CD4-positive, alpha-beta memory T cell (primary cell): Measurements from ENCODE around the gene C1QTNF3. TPM values are rescaled to one million over a fixed set of nuclear protein-coding genes. Genes with fewer than 3 reads are reported as not detected.
"Not testable (repeated sequence)": the region's sequence is repeated elsewhere in the genome, so short reads cannot be mapped to it uniquely, and the experiment has no call there.

Experiments
- CTCF ChIA-PET: fragments of 350-600 bp; sonication (Branson Sonifier 250); formaldehyde crosslinking; loops from one replicate; lab custom pipeline; 2021; ENCODE audit warnings: inconsistent platforms; ENCODE audit not compliant: partially characterized antibody; lab: Charles Lee
- POLR2A ChIA-PET: fragments of 350-600 bp; sonication (Branson Sonifier 250); formaldehyde crosslinking; loops from one replicate; lab custom pipeline; 2021; ENCODE audit not compliant: partially characterized antibody; lab: Charles Lee
- DNase-seq, 5 donors: peaks; one replicate each; pipeline versions ENCODE4 v3.0.0 to v3.0.0-alpha.2; 2020 to 2022; ENCODE audit warnings: mixed read lengths in 1 of 5
- H3K27ac ChIP-seq: one replicate; pipeline ENCODE4 v1.7.0; 2013; ENCODE audit warnings: low read depth, low read length
- H3K27me3 ChIP-seq: 2 replicates; pipeline ENCODE4 v1.7.0; 2013; ENCODE audit warnings: mild to moderate bottlenecking, low read length, moderate library complexity; ENCODE audit not compliant: insufficient read depth
- H3K36me3 ChIP-seq: 2 replicates; pipeline ENCODE4 v1.7.0; 2013; ENCODE audit warnings: mild to moderate bottlenecking, low read length, moderate library complexity; ENCODE audit not compliant: insufficient read depth
- H3K4me1 ChIP-seq: 2 replicates; pipeline ENCODE4 v1.7.0; 2013; ENCODE audit warnings: mild to moderate bottlenecking, low read length, moderate library complexity; ENCODE audit not compliant: insufficient read depth
- H3K4me3 ChIP-seq, 2 donors: one replicate each; pipeline ENCODE4 v1.7.0; 2013; ENCODE audit warnings: low read length in 2 of 2, mild to moderate bottlenecking in 1 of 2
- H3K9me3 ChIP-seq, 2 donors: one replicate each; pipeline ENCODE4 v1.7.0; 2013; ENCODE audit warnings: low read length in 2 of 2, control low read depth in 1 of 2; ENCODE audit not compliant: control insufficient read depth in 1 of 2
- H3K27ac Mint-ChIP-seq, 7 donors: one replicate each; pipeline ENCODE4 v1.8.0; 2020 to 2021; ENCODE audit warnings: mixed read lengths in 7 of 7, mild to moderate bottlenecking in 6 of 7, inconsistent platforms in 3 of 7, moderate library complexity in 3 of 7
- H3K27me3 Mint-ChIP-seq, 2 donors: one replicate each; pipeline ENCODE4 v1.8.0; 2020 to 2021; ENCODE audit warnings: mixed read lengths in 2 of 2
- H3K36me3 Mint-ChIP-seq, 2 donors: one replicate each; pipeline ENCODE4 v1.8.0; 2020 to 2021; ENCODE audit warnings: mixed read lengths in 2 of 2, inconsistent platforms in 1 of 2, mild to moderate bottlenecking in 1 of 2
- H3K4me1 Mint-ChIP-seq, 4 donors: one replicate each; pipeline ENCODE4 v1.8.0; 2020 to 2021; ENCODE audit warnings: mixed read lengths in 4 of 4, mild to moderate bottlenecking in 1 of 4
- H3K4me3 Mint-ChIP-seq, 8 donors: one replicate each; pipeline ENCODE4 v1.8.0; 2020 to 2021; ENCODE audit warnings: mixed read lengths in 8 of 8, mild to moderate bottlenecking in 7 of 8, moderate library complexity in 6 of 8, inconsistent platforms in 3 of 8
- H3K9me3 Mint-ChIP-seq, 8 donors: one replicate each; pipeline ENCODE4 v1.8.0; 2020 to 2021; ENCODE audit warnings: mixed read lengths in 8 of 8, mild to moderate bottlenecking in 5 of 8, inconsistent platforms in 3 of 8, moderate library complexity in 1 of 8
- intact Hi-C: fragments of 100-400 bp; cut with micrococcal nuclease; formaldehyde crosslinking; loops from one replicate; pipeline ENCODE4 v1.15.1; 2023
- polyA plus RNA-seq, 2 donors: library from polyadenylated mRNA; unstranded; fragments of 300-500 nt; fragmentation: Illumina TruSeq; gene quantifications; one replicate each; pipeline ENCODE4 v1.2.3, GENCODE V29; 2021
- total RNA-seq, 2 experiments: library from RNA; stranded (reverse); gene quantifications; one replicate each; pipeline ENCODE4 v1.2.3, GENCODE V29; 2021

C1QTNF3 gene
- total and polyA plus RNA-seq, 4 experiments from 2014 or later = 0.53 to 7.2 (median 7.0) TPM; not detected in 1

DNA sequence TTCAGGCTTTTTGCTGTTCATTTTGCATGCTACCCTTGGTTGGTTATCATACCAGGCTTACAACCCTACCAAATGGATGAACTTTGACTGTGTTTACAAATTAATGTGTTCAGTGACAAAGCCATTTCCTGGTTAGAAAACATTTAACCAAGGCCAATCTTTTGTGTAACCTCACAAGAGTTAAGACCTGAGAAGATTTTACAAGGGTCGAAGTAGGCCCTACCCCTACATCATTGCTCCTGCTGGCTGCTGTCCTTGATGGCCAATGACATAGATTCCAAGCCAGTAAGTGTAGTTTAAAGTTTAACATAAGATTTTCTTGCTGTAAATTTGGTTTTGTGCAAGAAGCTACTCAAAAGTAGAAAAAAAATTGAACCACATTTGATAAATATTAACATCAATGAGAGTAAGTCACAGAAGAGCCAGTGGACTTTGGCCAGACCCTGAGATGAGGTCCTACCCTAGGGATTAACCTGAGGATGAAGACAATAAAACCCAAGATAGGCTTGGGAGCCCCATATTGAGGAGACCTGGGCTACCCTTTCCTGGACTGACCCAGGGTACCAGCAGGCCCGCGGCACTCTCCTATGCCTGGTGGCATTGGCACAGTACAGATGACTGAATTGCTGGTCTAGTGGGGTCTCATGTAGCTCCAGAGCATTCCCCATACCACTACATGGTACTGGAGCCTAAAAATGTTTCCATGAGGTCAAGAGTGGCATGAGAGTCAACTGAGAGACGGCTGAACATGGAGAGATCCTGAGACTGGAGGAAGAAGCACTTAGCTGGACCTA lies 8.3 kb downstream of the C1QTNF3 start:
- intact Hi-C loops = no loop called here
- Mint-ChIP-seq H3K9me3 (no peaks in the 10 kb centered on the region), H3K4me3 (peak overlapping the region in 1 of 8 donors; percentile 32), H3K27me3 (no peaks in the 10 kb centered on the region), H3K4me1 (peaks cover 0 to 4% (median 0%) of the 10 kb centered on the region in 4 donors), H3K27ac (no peak overlapping the region), H3K36me3 (peaks cover 36 to 39% of the 10 kb centered on the region in 2 donors)
- Histone ChIP-seq H3K9me3 (no peaks in the 10 kb centered on the region), H3K27me3 (no peaks in the 10 kb centered on the region), H3K27ac (no peak overlapping the region), H3K4me1 (no peaks in the 10 kb centered on the region), H3K4me3 (no peak overlapping the region), H3K36me3 (no peaks in the 10 kb centered on the region)
- DNase-seq = no peak
- CTCF ChIA-PET = interaction anchor here (1.0 kb wide), 1 partner anchor 37 kb away, joined by 3 read pairs; no protein-coding TSS in a partner anchor
- POLR2A ChIA-PET = no interaction called here

DNA sequence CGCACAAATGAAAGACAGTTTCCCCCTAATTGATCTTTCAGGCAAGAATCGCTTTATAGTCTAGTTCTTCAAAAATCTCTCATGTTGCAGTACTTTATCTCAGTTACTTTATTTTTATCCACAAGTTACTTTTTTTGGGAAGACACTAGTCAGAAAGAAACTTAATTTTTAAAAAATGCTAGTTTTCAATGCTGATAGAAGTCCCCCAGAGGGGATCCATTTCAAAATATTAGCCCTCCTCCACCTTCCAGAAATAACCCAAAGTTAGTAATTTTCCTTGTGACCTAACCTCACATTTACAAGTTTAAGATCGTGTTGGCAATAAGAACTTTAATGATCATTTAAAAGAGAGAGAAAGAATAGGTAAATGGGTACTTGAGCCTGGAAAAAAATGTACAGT lies 11.0 kb downstream of the C1QTNF3 start:
- no peak overlapping the region for H3K27ac Mint-ChIP-seq
- H3K27me3 Mint-ChIP-seq = no peaks in the 10 kb centered on the region
- H3K9me3 ChIP-seq = no peaks in the 10 kb centered on the region
- H3K36me3 Mint-ChIP-seq = peaks cover 28 to 34% of the 10 kb centered on the region in 2 donors
- H3K27ac ChIP-seq = no peak overlapping the region
- no peak overlapping the region for H3K4me3 Mint-ChIP-seq
- no peaks in the 10 kb centered on the region for H3K9me3 Mint-ChIP-seq
- ChIA-PET POLR2A (no interaction called here), CTCF (interaction anchor here (1.4 kb wide), 1 partner anchor 10 kb away, joined by 3 read pairs; no protein-coding TSS in a partner anchor)
- H3K4me1 Mint-ChIP-seq = peaks cover 0 to 4% (median 0%) of the 10 kb centered on the region in 4 donors
- DNase-seq = no peak
- no peak overlapping the region for H3K4me3 ChIP-seq
- H3K36me3 ChIP-seq = no peaks in the 10 kb centered on the region
- intact Hi-C loops = no loop called here
- H3K27me3 ChIP-seq = no peaks in the 10 kb centered on the region
- H3K4me1 ChIP-seq = no peaks in the 10 kb centered on the region

GRCh38 chr5:34031117-34031516 lies 11.9 kb downstream of the C1QTNF3 start:
- no peaks in the 10 kb centered on the region for H3K9me3 ChIP-seq
- Mint-ChIP-seq H3K9me3 (no peaks in the 10 kb centered on the region), H3K4me3 (no peak overlapping the region), H3K4me1 (peaks cover 0 to 4% (median 0%) of the 10 kb centered on the region in 4 donors), H3K27me3 (no peaks in the 10 kb centered on the region), H3K27ac (no peak overlapping the region), H3K36me3 (peaks cover 29 to 33% of the 10 kb centered on the region in 2 donors)
- DNase-seq = no peak
- CTCF ChIA-PET = interaction anchor here (1.4 kb wide), 1 partner anchor 9 kb away, joined by 3 read pairs; no protein-coding TSS in a partner anchor
- no peaks in the 10 kb centered on the region for H3K4me1 ChIP-seq
- no peak overlapping the region for H3K27ac ChIP-seq
- no peaks in the 10 kb centered on the region for H3K27me3 ChIP-seq
- POLR2A ChIA-PET = no interaction called here
- H3K36me3 ChIP-seq = no peaks in the 10 kb centered on the region
- no peak overlapping the region for H3K4me3 ChIP-seq
- intact Hi-C loops = no loop called here

- CTCF ChIA-PET, H3K27ac ChIP-seq, H3K36me3 ChIP-seq, H3K4me1 Mint-ChIP-seq, H3K4me3 ChIP-seq, POLR2A ChIA-PET, H3K27me3 Mint-ChIP-seq, H3K4me3 Mint-ChIP-seq, H3K9me3 Mint-ChIP-seq, H3K4me1 ChIP-seq, H3K27me3 ChIP-seq, intact Hi-C loops, H3K9me3 ChIP-seq, H3K27ac Mint-ChIP-seq, DNase-seq: not testable (repeated sequence)
- H3K36me3 Mint-ChIP-seq = peaks cover 34% of the 10 kb centered on the region in 2 donors
Measured at GRCh38 chr5:34030585-34030984, 12.4 kb downstream of the C1QTNF3 start.

DNA sequence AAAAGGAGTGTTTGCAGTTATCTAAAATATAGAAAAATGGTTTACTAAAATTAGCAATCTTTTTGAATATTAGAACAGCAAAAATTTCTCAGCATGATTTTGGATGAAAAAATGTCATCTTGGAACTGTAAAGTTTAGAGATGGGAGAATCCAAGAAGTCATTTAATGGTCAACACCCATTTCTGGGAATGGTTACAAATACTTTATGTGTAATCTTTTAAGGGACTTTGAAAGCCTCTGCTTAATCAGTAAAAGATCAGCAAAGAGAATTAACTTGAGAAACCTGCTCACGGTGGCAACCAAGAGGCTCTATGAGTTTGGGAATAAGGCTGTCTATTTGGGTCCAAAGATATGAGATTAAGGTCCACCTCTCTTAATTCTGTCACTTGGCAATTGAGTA lies 13.0 kb downstream of the C1QTNF3 start:
- no peaks in the 10 kb centered on the region for H3K9me3 Mint-ChIP-seq
- Histone ChIP-seq H3K9me3 (no peaks in the 10 kb centered on the region), H3K4me3 (no peak overlapping the region), H3K27ac (no peak overlapping the region), H3K27me3 (no peaks in the 10 kb centered on the region), H3K36me3 (no peaks in the 10 kb centered on the region), H3K4me1 (no peaks in the 10 kb centered on the region)
- no peak overlapping the region for H3K4me3 Mint-ChIP-seq
- ChIA-PET POLR2A (no interaction called here), CTCF (no interaction called here)
- H3K27ac Mint-ChIP-seq = no peak overlapping the region
- intact Hi-C loops = no loop called here
- no peak for DNase-seq
- H3K4me1 Mint-ChIP-seq = peaks cover 0 to 4% (median 0%) of the 10 kb centered on the region in 4 donors
- no peaks in the 10 kb centered on the region for H3K27me3 Mint-ChIP-seq
- peaks cover 32 to 35% of the 10 kb centered on the region in 2 donors for H3K36me3 Mint-ChIP-seq

GRCh38 chr5:34028349-34028748 lies 14.7 kb downstream of the C1QTNF3 start:
- Mint-ChIP-seq H3K36me3 (peaks cover 26 to 27% of the 10 kb centered on the region in 2 donors), H3K9me3 (no peaks in the 10 kb centered on the region), H3K4me1 (peaks cover 0 to 4% (median under 1%) of the 10 kb centered on the region in 4 donors), H3K27ac (no peak overlapping the region), H3K27me3 (no peaks in the 10 kb centered on the region), H3K4me3 (no peak overlapping the region)
- intact Hi-C loops = no loop called here
- no peak overlapping the region for H3K27ac ChIP-seq
- CTCF ChIA-PET = no interaction called here
- H3K4me1 ChIP-seq = no peaks in the 10 kb centered on the region
- DNase-seq = no peak
- no peaks in the 10 kb centered on the region for H3K36me3 ChIP-seq
- POLR2A ChIA-PET = no interaction called here
- H3K9me3 ChIP-seq = no peaks in the 10 kb centered on the region
- H3K4me3 ChIP-seq = no peak overlapping the region
- H3K27me3 ChIP-seq = no peaks in the 10 kb centered on the region

DNA sequence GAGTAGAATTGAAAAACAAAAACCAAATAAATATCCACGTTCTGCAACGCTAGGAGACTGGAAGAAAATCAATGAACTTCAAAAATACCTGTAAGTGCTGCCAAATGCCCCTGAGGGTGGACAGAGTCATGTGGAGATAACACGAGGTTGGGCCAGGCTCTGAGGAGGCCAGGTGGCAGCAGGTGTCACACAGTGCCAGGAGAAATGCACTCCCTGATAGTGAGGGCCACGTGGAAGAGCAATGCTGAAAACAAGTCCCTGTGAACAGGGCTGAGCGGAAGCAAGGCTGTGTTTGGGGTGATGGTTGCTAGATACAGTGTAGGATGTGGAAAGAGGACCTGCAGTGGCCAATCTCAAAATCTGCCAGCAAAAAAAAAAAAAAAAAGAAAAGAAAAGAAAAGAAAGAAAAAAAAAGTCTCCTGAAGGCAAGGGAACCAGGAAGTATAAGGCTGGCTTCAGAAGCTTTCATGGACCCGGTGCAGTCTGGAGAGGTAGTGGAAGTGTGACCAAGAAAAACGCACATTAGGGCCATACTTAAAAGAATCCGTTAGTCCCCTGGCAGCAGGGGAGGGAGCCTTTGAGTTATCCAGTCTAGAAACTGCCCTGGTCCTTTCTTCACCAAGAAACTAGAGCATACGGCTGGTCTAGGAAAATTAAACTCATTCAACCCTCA lies 16.8 kb downstream of the C1QTNF3 start:
- intact Hi-C loops = no loop called here
- DNase-seq = no peak
- Histone ChIP-seq H3K4me1 (peaks cover 8% of the 10 kb centered on the region), H3K27me3 (no peaks in the 10 kb centered on the region), H3K36me3 (no peaks in the 10 kb centered on the region), H3K27ac (no peak overlapping the region), H3K9me3 (no peaks in the 10 kb centered on the region), H3K4me3 (no peak overlapping the region)
- peak overlapping the region in 1 of 7 donors; percentile 85 for H3K27ac Mint-ChIP-seq
- CTCF ChIA-PET = no interaction called here
- POLR2A ChIA-PET = no interaction called here
- H3K4me1 Mint-ChIP-seq = peaks cover 13 to 19% (median 17%) of the 10 kb centered on the region in 4 donors
- no peaks in the 10 kb centered on the region for H3K27me3 Mint-ChIP-seq
- H3K4me3 Mint-ChIP-seq = no peak overlapping the region
- peaks cover 28 to 32% of the 10 kb centered on the region in 2 donors for H3K36me3 Mint-ChIP-seq
- H3K9me3 Mint-ChIP-seq = no peaks in the 10 kb centered on the region
